GM12875 (cell line): ENCODE data around the gene OR1E1.
"Not testable (repeated sequence)": the region's sequence is repeated elsewhere in the genome, so short reads cannot be mapped to it uniquely, and the experiment has no call there.

Experiments used
- H3K4me3 ChIP-seq: one replicate; pipeline ENCODE4 v1.5.1; 2011; ENCODE audit warnings: low read depth, low read length, control low read depth
- CTCF ChIP-seq: IDR thresholded peaks from 2 replicates; pipeline ENCODE4 v1.5.1; 2011; ENCODE audit warnings: low read depth, mild to moderate bottlenecking, control low read depth, inconsistent platforms, low read length, moderate library complexity, borderline replicate concordance; ENCODE audit not compliant: insufficient read depth

OR1E1 gene

GRCh38 chr17:3378321-3378720 is 19.9 kb downstream of the OR1E1 start:
- no peak for TF ChIP-seq CTCF

GRCh38 chr17:3371167-3371566 is 27.0 kb downstream of the OR1E1 start:
- H3K4me3 ChIP-seq, result not testable (repeated sequence)

More at GRCh38 chr17:3378321-3378720, 19.9 kb downstream of the OR1E1 start:
- no peak overlapping the region for H3K4me3 ChIP-seq
